ENCODE data around the gene CEP135.
"Not testable (repeated sequence)": the region's sequence is repeated elsewhere in the genome, so short reads cannot be mapped to it uniquely, and the experiment has no call there.

CEP135 gene

GRCh38 chr4:55947912-55948725 is 626 bp upstream of the CEP135 start:
- no peak for DNase-seq

GRCh38 chr4:55949482-55949802 is 697 bp downstream of the CEP135 start:
- no peak for DNase-seq

- DNase-seq = no peak
Observed at GRCh38 chr4:55951191-55951922, 2.6 kb downstream of the CEP135 start.

- no peak for DNase-seq
Observed at GRCh38 chr4:55955710-55956109, 7.0 kb downstream of the CEP135 start.

- DNase-seq = no peak
Observed at GRCh38 chr4:55959655-55960054, 10.9 kb downstream of the CEP135 start.

GRCh38 chr4:55964046-55964445 is 15.3 kb downstream of the CEP135 start:
- DNase-seq = no peak

GRCh38 chr4:55965585-55965984 is 16.8 kb downstream of the CEP135 start:
- DNase-seq = no peak

GRCh38 chr4:55966324-55966723 is 17.6 kb downstream of the CEP135 start:
- DNase-seq = not testable (repeated sequence)

- no peak for DNase-seq
Observed at GRCh38 chr4:55967376-55967775, 18.6 kb downstream of the CEP135 start.

- DNase-seq = no peak
Observed at GRCh38 chr4:55973650-55974049, 24.9 kb downstream of the CEP135 start.

GRCh38 chr4:55977811-55978210 is 29.1 kb downstream of the CEP135 start:
- DNase-seq = no peak

- no peak for DNase-seq
Observed at GRCh38 chr4:55979562-55979961, 30.8 kb downstream of the CEP135 start.

- DNase-seq = no peak
Observed at GRCh38 chr4:55980725-55981124, 32.0 kb downstream of the CEP135 start.

- DNase-seq = no peak
Observed at GRCh38 chr4:55982976-55983375, 34.2 kb downstream of the CEP135 start.

GRCh38 chr4:55989766-55990165 is 41.0 kb downstream of the CEP135 start:
- DNase-seq = no peak

- no peak for DNase-seq
Observed at GRCh38 chr4:55993994-55994663, 45.4 kb downstream of the CEP135 start.

- DNase-seq = no peak
Observed at GRCh38 chr4:55996646-55997045, 47.9 kb downstream of the CEP135 start.

- DNase-seq = no peak
Observed at GRCh38 chr4:56003606-56004005, 54.9 kb downstream of the CEP135 start.

- DNase-seq = no peak
Observed at GRCh38 chr4:56004235-56004634, 55.5 kb downstream of the CEP135 start.

GRCh38 chr4:56007154-56007553 is 58.4 kb downstream of the CEP135 start:
- DNase-seq = no peak

- DNase-seq = no peak
Observed at GRCh38 chr4:56008206-56008605, 59.5 kb downstream of the CEP135 start.

GRCh38 chr4:56026596-56026995 is 77.9 kb downstream of the CEP135 start:
- no peak for DNase-seq

- DNase-seq = no peak
Observed at GRCh38 chr4:56028165-56028564, 79.4 kb downstream of the CEP135 start.
